K562 (cell line): ENCODE measurements around the gene AHI1. TPM values are rescaled to one million over a fixed set of nuclear protein-coding genes. Genes with fewer than 3 reads are reported as not detected.

Source experiments
- ARID1B ChIP-seq: fragments of 450-650 bp; IDR thresholded peaks from 2 replicates; pipeline ENCODE4 v1.6.1; 2016; ENCODE audit warnings: antibody characterized with exemption, mild to moderate bottlenecking, inconsistent platforms
- ATF3 ChIP-seq, 2 experiments: fragments of 450-650 bp in 1 of 2; sonication (generic) in 1 of 2; formaldehyde crosslinking in 1 of 2; IDR thresholded peaks in 1 of 2; conservative IDR thresholded peaks in 1 of 2; 2 replicates each; pipeline versions ENCODE4 v1.6.1 to v1.8.1; 2016 to 2023; ENCODE audit warnings: mild to moderate bottlenecking in 2 of 2, moderate library complexity in 2 of 2, inconsistent platforms in 1 of 2, missing genetic modification reagents in 1 of 2
- CBX3 ChIP-seq, 2 experiments: IDR thresholded peaks; 1 replicate in 1 of 2; 2 replicates in 1 of 2; pipeline ENCODE4 v1.6.1; 2012; ENCODE audit warnings: inconsistent platforms in 2 of 2, low read length in 2 of 2, borderline replicate concordance in 1 of 2, control low read depth in 1 of 2
- DACH1 ChIP-seq: fragments of 450-650 bp; IDR thresholded peaks from 2 replicates; pipeline ENCODE4 v1.6.1; 2018; ENCODE audit not compliant: partially characterized antibody
- ETV5 ChIP-seq: sonication (generic); formaldehyde crosslinking; IDR thresholded peaks from 2 replicates; pipeline ENCODE4 v1.4.0; 2020; ENCODE audit warnings: low read depth, mild to moderate bottlenecking, missing genetic modification reagents
- GTF3C2 ChIP-seq: IDR thresholded peaks from 3 replicates; pipeline ENCODE4 v1.6.1; 2011; ENCODE audit warnings: borderline replicate concordance, mild to moderate bottlenecking, moderate library complexity; ENCODE audit not compliant: insufficient read length; ENCODE audit errors: extremely low read depth
- NCOR1 ChIP-seq: fragments of 450-650 bp; IDR thresholded peaks from 2 replicates; pipeline ENCODE4 v1.6.1; 2016; ENCODE audit warnings: mild to moderate bottlenecking, moderate library complexity
- NFE2L1 ChIP-seq: fragments of 450-650 bp; IDR thresholded peaks from 2 replicates; pipeline ENCODE4 v1.6.1; 2016; ENCODE audit warnings: missing genetic modification characterization, low read depth, mild to moderate bottlenecking, missing compliant biosample characterization, moderate library complexity, borderline replicate concordance
- NR2C2 ChIP-seq, 2 experiments: fragments of 200-800 bp in 1 of 2; sonication (Bioruptor generic) in 1 of 2; sonication (generic) in 1 of 2; formaldehyde crosslinking in 1 of 2; IDR thresholded peaks; 2 replicates each; pipeline versions ENCODE4 v1.6.1 to v1.8.0; 2016 to 2022; ENCODE audit warnings: mild to moderate bottlenecking in 1 of 2, missing compliant biosample characterization in 1 of 2, missing genetic modification characterization in 1 of 2, missing genetic modification reagents in 1 of 2
- RAD21 ChIP-seq, 2 experiments: fragments of 250-450 bp in 1 of 2; fragments of 450-650 bp in 1 of 2; sonication (Bioruptor Pico) in 1 of 2; formaldehyde crosslinking in 1 of 2; IDR thresholded peaks in 1 of 2; conservative IDR thresholded peaks in 1 of 2; 2 replicates each; pipeline versions ENCODE4 v1.4.0 to v1.8.0; 2020 to 2022; ENCODE audit warnings: mild to moderate bottlenecking in 2 of 2, moderate library complexity in 1 of 2
- SMC3 ChIP-seq: conservative IDR thresholded peaks from 2 replicates; pipeline ENCODE4 v1.6.1; 2011; ENCODE audit warnings: low read depth, low read length, improper control_type of control experiment; ENCODE audit not compliant: insufficient read depth
- TGIF2 ChIP-seq: sonication (generic); formaldehyde crosslinking; IDR thresholded peaks from 2 replicates; pipeline ENCODE4 v1.8.1; 2022; ENCODE audit warnings: mild to moderate bottlenecking, missing genetic modification reagents, moderate library complexity
- THRB ChIP-seq: fragments of 450-650 bp; formaldehyde crosslinking; conservative IDR thresholded peaks from 2 replicates; pipeline ENCODE4 v1.4.0; 2022; ENCODE audit warnings: mild to moderate bottlenecking, missing genetic modification characterization
- ZBTB7A ChIP-seq: IDR thresholded peaks from 2 replicates; pipeline ENCODE4 v1.6.1; 2011; ENCODE audit warnings: low read depth, mild to moderate bottlenecking, low read length, moderate library complexity, borderline replicate concordance; ENCODE audit not compliant: control insufficient read depth
- ZNF23 ChIP-seq: fragments of 250-450 bp; sonication (Bioruptor Pico); IDR thresholded peaks from 2 replicates; pipeline ENCODE4 v1.4.0; 2020; ENCODE audit warnings: mild to moderate bottlenecking
- ZNF592 ChIP-seq: fragments of 450-650 bp; IDR thresholded peaks from 2 replicates; pipeline ENCODE4 v1.6.1; 2017; ENCODE audit warnings: antibody characterized with exemption, mild to moderate bottlenecking
- ZSCAN32 ChIP-seq: fragments of 450-650 bp; formaldehyde crosslinking; IDR thresholded peaks from 2 replicates; pipeline ENCODE4 v1.4.0; 2020; ENCODE audit warnings: mild to moderate bottlenecking, moderate library complexity
- polyA plus RNA-seq, 8 experiments: library from polyadenylated mRNA; depleted of rRNA in 4 of 8; stranded (reverse) in 5 of 8; unstranded in 3 of 8; fragments of >200 nt; fragmentation: Nextera tagmentation in 2 of 8; fragmentation: Illumina TruSeq in 1 of 8; extraction: Ambion mirVana in 2 of 8; extraction: Trizol in 1 of 8; gene quantifications; 2 replicates each; pipeline versions ENCODE4 v1.2.1 to v1.2.3, GENCODE V29; 2011 to 2014; ENCODE audit warnings: inconsistent platforms in 1 of 8, missing spikeins in 1 of 8
- total RNA-seq, 7 experiments: library from RNA; depleted of rRNA in 6 of 7; stranded (reverse); fragments of >200 nt in 6 of 7; fragmentation: Illumina TruSeq in 2 of 7; extraction: Trizol in 2 of 7; gene quantifications; 2 replicates each; pipeline versions ENCODE4 v1.2.1 to v1.2.3, GENCODE V29; 2011 to 2021; ENCODE audit warnings: low replicate concordance in 1 of 7

AHI1 gene
- total and polyA plus RNA-seq, 9 of the 15 experiments (the other 6 are each of a cell fraction or from before 2014, with no cell fraction given), result 24.7 to 54.9 (median 32.2) TPM

GRCh38 chr6:135323202-135323668, 174.3 kb downstream of the AHI1 start (continued):
- peak; percentile 99 for TF ChIP-seq ETV5
- no peak for TF ChIP-seq TGIF2
- peak; percentile 74 for TF ChIP-seq ZNF592
- peak; percentile 97 for TF ChIP-seq THRB (CRISPR knock-in tag)
- no peak for TF ChIP-seq NFE2L1 (tag)
- TF ChIP-seq ZNF23 (CRISPR knock-in tag), result peak; percentile 43
- peak; percentile 95 for TF ChIP-seq DACH1
- peak; percentile 48 to 51; a peak in 3 of 4 replicates for TF ChIP-seq RAD21 (CRISPR knock-in tag; conservative IDR thresholded peaks at IDR 0.05 in 1 of 2, IDR thresholded peaks at IDR 0.05 in 1 of 2)
- TF ChIP-seq NCOR1, result peak; percentile 100
- no peak for TF ChIP-seq NR2C2 (CRISPR knock-in tag; IDR thresholded peaks at IDR 0.05)
- peak; percentile 68 for TF ChIP-seq NR2C2 (tag; IDR thresholded peaks at IDR 0.05)
- TF ChIP-seq ZSCAN32, result no peak
- peak; percentile 92 for TF ChIP-seq ATF3 (IDR thresholded peaks at IDR 0.05)
- TF ChIP-seq ATF3 (CRISPR knock-in tag; conservative IDR thresholded peaks at IDR 0.05), result peak; percentile 84; the same call in 1 of the 2 replicates
- TF ChIP-seq GTF3C2, result no peak
- peak; percentile 68 for TF ChIP-seq ZBTB7A
- peak in 1 of 2 experiments; percentile 98; a peak in 2 of 3 replicates for TF ChIP-seq CBX3 (IDR thresholded peaks at IDR 0.05; ENCODE audit: borderline replicate concordance in 1 of 2, low read length in 2 of 2)
- peak; percentile 100 for TF ChIP-seq ARID1B
- no peak for TF ChIP-seq SMC3
